Upper lobe of left lung (tissue), 6 donors: Measurements from ENCODE around the gene MAP7D2. TPM values are rescaled to one million over a fixed set of nuclear protein-coding genes. Genes with fewer than 3 reads are reported as not detected.
"Not testable (repeated sequence)": the region's sequence is repeated elsewhere in the genome, so short reads cannot be mapped to it uniquely, and the experiment has no call there.

Experiments
- ATAC-seq, 2 donors: fragments of 200-7000 bp; cut with Tn5 transposase; one replicate each; pipeline ENCODE4 v1.9.1; 2022; ENCODE audit warnings: mild to moderate bottlenecking in 2 of 2, moderate library complexity in 2 of 2; ENCODE audit not compliant: low FRiP score in 2 of 2
- DNase-seq, 2 donors: peaks; one replicate each; pipeline ENCODE4 v3.0.0-alpha.2; 2019 to 2020
- H3K27ac ChIP-seq, 4 donors: fragments of 200-600 bp; sonication (generic); one replicate each; pipeline ENCODE4 v1.5.1; 2016 to 2019
- H3K27me3 ChIP-seq, 4 donors: fragments of 200-600 bp; sonication (generic); one replicate each; pipeline ENCODE4 v1.5.1; 2017 to 2019
- H3K36me3 ChIP-seq, 4 donors: fragments of 200-600 bp; sonication (generic); one replicate each; pipeline ENCODE4 v1.5.1; 2016 to 2019
- H3K4me1 ChIP-seq, 4 donors: fragments of 200-600 bp; sonication (generic); one replicate each; pipeline ENCODE4 v1.5.1; 2018 to 2019
- H3K4me3 ChIP-seq, 4 donors: fragments of 200-600 bp; sonication (generic); one replicate each; pipeline ENCODE4 v1.5.1; 2017 to 2019; ENCODE audit warnings: mild to moderate bottlenecking in 2 of 4, moderate library complexity in 1 of 4
- H3K9me3 ChIP-seq, 4 donors: fragments of 200-600 bp; sonication (generic); one replicate each; pipeline ENCODE4 v1.5.1; 2018 to 2019
- CTCF ChIP-seq, 6 experiments: fragments of 450-650 bp in 4 of 6; fragments of 200-600 bp in 2 of 6; sonication (generic) in 2 of 6; IDR thresholded peaks; one replicate each; pipeline ENCODE4 v1.5.1; 2016 to 2019; ENCODE audit warnings: antibody characterized with exemption in 6 of 6
- EP300 ChIP-seq, 4 donors: sonication (generic); formaldehyde crosslinking; IDR thresholded peaks; one replicate each; pipeline ENCODE4 v1.5.1; 2017; ENCODE audit warnings: antibody characterized with exemption in 4 of 4, control low read depth in 2 of 4
- POLR2A ChIP-seq, 4 donors: fragments of 450-650 bp; IDR thresholded peaks; one replicate each; pipeline ENCODE4 v1.5.1; 2016 to 2017; ENCODE audit warnings: antibody characterized with exemption in 4 of 4, mild to moderate bottlenecking in 2 of 4
- POLR2AphosphoS5 ChIP-seq, 2 donors: sonication (generic); formaldehyde crosslinking; IDR thresholded peaks; one replicate each; pipeline ENCODE4 v1.5.1; 2017; ENCODE audit warnings: antibody characterized with exemption in 2 of 2
- WGBS, 2 donors: methylation state at CpG; one replicate each; pipeline ENCODE4 v1.1.5; 2017 to 2018; 5-methylcytosine and 5-hydroxymethylcytosine counted together
- total RNA-seq, 6 donors: library from RNA; depleted of rRNA in 4 of 6; stranded (reverse); fragments of >200 nt in 4 of 6; gene quantifications; one replicate each; pipeline versions ENCODE4 v1.1.0 to v1.2.1, GENCODE V29; 2016 to 2021
- donor health status: DM: no; HTN: no; CAD: no; lungs with moderate emphysema.
- donor health status: DM: no; HTN: yes; CAD: no; lungs with severe emphysema.

Gene MAP7D2
- 10 to 100 TPM in 1 of 6 donors, under 1 TPM in 5; under 0.01 to 13.4 (median 0.51) TPM for total RNA-seq

- Histone ChIP-seq H3K36me3 (no peaks in the 10 kb centered on the region), H3K9me3 (peaks cover 0 to 5% (median 0%) of the 10 kb centered on the region in 4 donors), H3K27ac (no peak within 1 kb of the TSS), H3K27me3 (peaks cover 0 to 12% (median 0%) of the 10 kb centered on the region in 4 donors), H3K4me3 (peak within 1 kb of the TSS in 3 of 4 donors; percentile 27 to 39 (median 35)), H3K4me1 (peaks cover 0 to 13% (median 7%) of the 10 kb centered on the region in 4 donors)
- DNase-seq (peak in 1 of 2 donors; percentile 64), ATAC-seq (peak in 1 of 2 donors; percentile 26)
- TF ChIP-seq CTCF (IDR thresholded peaks at IDR 0.05) (no peak), POLR2A (IDR thresholded peaks at IDR 0.05) (no peak), EP300 (IDR thresholded peaks at IDR 0.05) (no peak), POLR2AphosphoS5 (IDR thresholded peaks at IDR 0.05) (no peak)
- WGBS, 2 donors = 45% methylated on average over 75 of the region's 91 CpGs; no CpG with 5 or more reads in 1 of the 2 donors
Measured at GRCh38 chrX:20116577-20117240, at the start of gene MAP7D2. Gene MAP7D2 (minus strand): TSS chrX:20116907. CDS start chrX:20116879, 28 bp downstream.

GRCh38 chrX:20162516-20162915 lies 45.8 kb upstream of the MAP7D2 start:
- not testable (repeated sequence) for H3K27ac ChIP-seq, DNase-seq, H3K4me1 ChIP-seq, H3K9me3 ChIP-seq, ATAC-seq, H3K27me3 ChIP-seq, H3K4me3 ChIP-seq
- H3K36me3 ChIP-seq = peaks cover 0 to 42% (median 6%) of the 10 kb centered on the region in 4 donors

- Histone ChIP-seq H3K27ac (no peak overlapping the region), H3K4me1 (no peaks in the 10 kb centered on the region), H3K27me3 (no peaks in the 10 kb centered on the region), H3K4me3 (no peak overlapping the region), H3K9me3 (no peaks in the 10 kb centered on the region), H3K36me3 (peaks cover 4 to 61% (median 16%) of the 10 kb centered on the region in 4 donors)
- ATAC-seq (no peak), DNase-seq (no peak)
- TF ChIP-seq POLR2A (IDR thresholded peaks at IDR 0.05) (no peak), EP300 (IDR thresholded peaks at IDR 0.05) (no peak), CTCF (IDR thresholded peaks at IDR 0.05) (no peak), POLR2AphosphoS5 (IDR thresholded peaks at IDR 0.05) (no peak)
- 83 to 95% methylated on average over 4 of the region's 4 CpGs for WGBS, 2 donors
Measured at GRCh38 chrX:20159797-20160385, 43.2 kb upstream of the MAP7D2 start.

- Histone ChIP-seq H3K27me3 (no peaks in the 10 kb centered on the region), H3K4me1 (no peaks in the 10 kb centered on the region), H3K9me3 (no peaks in the 10 kb centered on the region), H3K27ac (no peak overlapping the region), H3K4me3 (no peak overlapping the region), H3K36me3 (peaks cover 4 to 49% (median 15%) of the 10 kb centered on the region in 4 donors)
- no peak for ATAC-seq
- TF ChIP-seq CTCF (IDR thresholded peaks at IDR 0.05) (no peak), POLR2AphosphoS5 (IDR thresholded peaks at IDR 0.05) (no peak), EP300 (IDR thresholded peaks at IDR 0.05) (no peak), POLR2A (IDR thresholded peaks at IDR 0.05) (no peak)
- 88 to 96% methylated on average over 3 of the region's 3 CpGs for WGBS, 2 donors
- no peak for DNase-seq
Measured at GRCh38 chrX:20151689-20152088, 35.0 kb upstream of the MAP7D2 start.

- WGBS, 2 donors = 75 to 79% methylated on average over 2 of the region's 2 CpGs
- Histone ChIP-seq H3K36me3 (peaks cover 0 to 26% (median 1%) of the 10 kb centered on the region in 4 donors), H3K9me3 (no peaks in the 10 kb centered on the region), H3K4me3 (no peak overlapping the region), H3K4me1 (no peaks in the 10 kb centered on the region), H3K27me3 (no peaks in the 10 kb centered on the region), H3K27ac (no peak overlapping the region)
- TF ChIP-seq POLR2AphosphoS5 (IDR thresholded peaks at IDR 0.05) (no peak), CTCF (IDR thresholded peaks at IDR 0.05) (no peak), EP300 (IDR thresholded peaks at IDR 0.05) (no peak), POLR2A (IDR thresholded peaks at IDR 0.05) (no peak)
- ATAC-seq (no peak), DNase-seq (no peak)
Measured at GRCh38 chrX:20149326-20149725, 32.6 kb upstream of the MAP7D2 start.
